ENCODE data around the gene TDRD7. TPM values are rescaled to one million over a fixed set of nuclear protein-coding genes. Genes with fewer than 3 reads are reported as not detected.

TDRD7 gene
- total RNA-seq, 4 donors from 2014 or later: 3.6 to 19.4 (median 14.8) TPM

DNA sequence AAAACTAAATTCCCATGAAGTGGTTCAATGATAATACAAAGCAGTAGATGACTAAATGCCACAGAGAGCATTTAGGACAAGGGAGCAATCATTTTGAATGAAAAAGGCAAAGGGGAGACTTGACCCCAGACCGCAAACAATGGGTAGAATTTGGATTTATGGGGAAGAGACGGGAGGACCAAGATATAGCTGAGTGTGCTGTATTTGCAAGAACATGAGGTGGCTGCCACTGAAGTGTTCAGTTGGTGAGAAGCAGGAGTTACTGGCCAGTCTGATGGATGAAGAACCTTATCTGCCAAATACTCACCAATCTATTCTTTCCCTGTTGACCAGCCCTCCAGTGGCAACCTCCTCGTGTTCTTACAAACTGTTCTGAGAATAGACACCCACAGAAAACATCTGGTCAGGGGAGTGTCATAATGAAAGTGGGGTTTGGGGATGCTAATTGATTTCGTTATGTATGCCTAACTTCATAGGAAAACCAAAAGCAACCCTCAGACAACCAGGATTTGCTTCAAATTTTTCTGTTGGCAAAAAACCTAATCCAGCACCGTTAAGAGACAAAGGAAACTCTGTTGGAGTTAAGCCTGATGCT, 19.8 kb downstream of the TDRD7 start:
- no peak overlapping the region for H3K27ac ChIP-seq
- H3K36me3 ChIP-seq: no peaks in the 10 kb centered on the region
- no peaks in the 10 kb centered on the region for H3K9me3 ChIP-seq
- H3K4me3 ChIP-seq: no peak overlapping the region
- no peaks in the 10 kb centered on the region for H3K27me3 ChIP-seq
- intact Hi-C loops (cut with DNase I; ENCODE audit: low total_unique reads): no loop called here
- no peaks in the 10 kb centered on the region for H3K4me1 ChIP-seq
- no peak for DNase-seq
- no peak for TF ChIP-seq CTCF (IDR thresholded peaks at IDR 0.05)
- no peak for TF ChIP-seq POLR2A (IDR thresholded peaks at IDR 0.05)

- Histone ChIP-seq H3K27me3 (no peaks in the 10 kb centered on the region), H3K9me3 (no peaks in the 10 kb centered on the region), H3K4me1 (no peaks in the 10 kb centered on the region), H3K36me3 (no peaks in the 10 kb centered on the region), H3K27ac (no peak overlapping the region), H3K4me3 (no peak overlapping the region)
- no peak for DNase-seq
- TF ChIP-seq CTCF (IDR thresholded peaks at IDR 0.05) (no peak), POLR2A (IDR thresholded peaks at IDR 0.05) (no peak)
- intact Hi-C loops (cut with DNase I; ENCODE audit: low total_unique reads): no loop called here
Observed at GRCh38 chr9:97437051-97437600, 25.2 kb downstream of the TDRD7 start.

- no peaks in the 10 kb centered on the region for H3K4me1 ChIP-seq
- H3K9me3 ChIP-seq: no peaks in the 10 kb centered on the region
- DNase-seq: no peak
- H3K27me3 ChIP-seq: no peaks in the 10 kb centered on the region
- H3K36me3 ChIP-seq: no peaks in the 10 kb centered on the region
- intact Hi-C loops (cut with DNase I; ENCODE audit: low total_unique reads): no loop called here
- no peak for TF ChIP-seq POLR2A (IDR thresholded peaks at IDR 0.05)
- no peak for TF ChIP-seq CTCF (IDR thresholded peaks at IDR 0.05)
- no peak overlapping the region for H3K4me3 ChIP-seq
- H3K27ac ChIP-seq: no peak overlapping the region
Observed at GRCh38 chr9:97438257-97438656, 26.4 kb downstream of the TDRD7 start.

DNA sequence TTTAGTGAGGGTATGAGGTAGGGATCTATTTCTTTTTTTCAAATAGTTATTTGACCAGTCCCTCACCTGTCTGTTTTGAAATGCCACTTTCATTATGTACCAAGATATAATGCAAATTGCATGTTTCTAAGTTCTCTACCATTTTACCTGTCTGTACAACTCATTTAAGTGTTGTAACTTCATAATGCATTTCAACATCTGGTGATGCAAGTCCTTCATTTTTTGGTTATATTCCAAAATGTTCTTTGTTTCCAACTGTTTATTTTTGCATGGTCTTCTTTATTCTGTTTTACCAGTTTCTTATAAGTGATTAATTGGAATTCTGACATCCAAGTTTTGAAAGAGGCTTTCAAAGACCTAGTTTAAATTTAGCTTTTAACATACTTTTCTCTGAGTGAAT, 26.8 kb downstream of the TDRD7 start:
- TF ChIP-seq POLR2A (IDR thresholded peaks at IDR 0.05): no peak
- no peak for TF ChIP-seq CTCF (IDR thresholded peaks at IDR 0.05)
- no peaks in the 10 kb centered on the region for H3K36me3 ChIP-seq
- no peak for DNase-seq

DNA sequence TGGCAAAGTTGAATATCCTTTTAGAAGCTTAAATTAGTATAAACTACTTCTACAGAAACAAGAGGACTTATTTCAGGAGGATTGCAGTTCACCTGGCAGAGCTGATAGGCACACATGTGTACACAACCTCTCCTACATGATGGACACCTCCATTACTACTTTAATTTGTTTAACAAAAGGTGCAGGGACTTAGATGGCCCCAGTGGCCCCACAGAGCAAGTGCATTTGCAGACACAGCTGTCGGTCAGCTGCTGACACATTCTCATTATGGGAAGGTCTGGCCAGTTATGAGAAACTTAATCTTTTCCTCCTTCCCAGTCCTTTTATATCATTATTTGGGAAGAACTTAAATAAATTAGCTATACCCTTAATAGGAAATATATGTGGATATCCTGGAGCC, 28.3 kb downstream of the TDRD7 start:
- Histone ChIP-seq H3K36me3 (no peaks in the 10 kb centered on the region), H3K27me3 (no peaks in the 10 kb centered on the region), H3K4me3 (no peak overlapping the region), H3K4me1 (no peaks in the 10 kb centered on the region), H3K27ac (no peak overlapping the region), H3K9me3 (no peaks in the 10 kb centered on the region)
- intact Hi-C loops (cut with DNase I; ENCODE audit: low total_unique reads): no loop called here
- TF ChIP-seq POLR2A (IDR thresholded peaks at IDR 0.05): no peak
- TF ChIP-seq CTCF (IDR thresholded peaks at IDR 0.05): no peak
- DNase-seq: no peak

More for the DNA sequence above, 26.8 kb downstream of the TDRD7 start:
- intact Hi-C loops (cut with DNase I; ENCODE audit: low total_unique reads): no loop called here
- no peaks in the 10 kb centered on the region for H3K4me1 ChIP-seq
- H3K4me3 ChIP-seq: no peak overlapping the region
- no peaks in the 10 kb centered on the region for H3K27me3 ChIP-seq
- no peaks in the 10 kb centered on the region for H3K9me3 ChIP-seq
- H3K27ac ChIP-seq: no peak overlapping the region
